Heart left ventricle (tissue), 16 donors: Measurements from ENCODE around the gene PRKCH. TPM values are rescaled to one million over a fixed set of nuclear protein-coding genes. Genes with fewer than 3 reads are reported as not detected.

Experiments used
- ATAC-seq, 4 donors: fragments of 200-7000 bp; cut with Tn5 transposase; one replicate each; pipeline ENCODE4 v1.9.1; 2020 to 2022; ENCODE audit warnings: moderate library complexity in 4 of 4, mild to moderate bottlenecking in 3 of 4, moderate number of reproducible peaks in 1 of 4
- DNase-seq, 5 donors: peaks; one replicate each; pipeline ENCODE4 v3.0.0-alpha.2; 2020
- H3K27ac ChIP-seq, 12 donors: fragments of 200-600 bp; sonication (generic) in 4 of 12; one replicate each; pipeline versions ENCODE4 v1.5.0 to v1.8.0; 2016 to 2022; ENCODE audit warnings: mild to moderate bottlenecking in 2 of 12
- H3K27me3 ChIP-seq, 9 donors: fragments of 200-600 bp; sonication (generic) in 2 of 9; one replicate each; pipeline versions ENCODE4 v1.5.1 to v1.8.0; 2016 to 2022; ENCODE audit warnings: mild to moderate bottlenecking in 3 of 9
- H3K36me3 ChIP-seq, 9 donors: fragments of 200-600 bp; sonication (generic) in 2 of 9; one replicate each; pipeline versions ENCODE4 v1.5.0 to v1.8.0; 2018 to 2022; ENCODE audit warnings: mild to moderate bottlenecking in 2 of 9
- H3K4me1 ChIP-seq, 12 donors: fragments of 200-600 bp; sonication (generic) in 4 of 12; one replicate each; pipeline versions ENCODE4 v1.5.0 to v1.8.0; 2016 to 2022; ENCODE audit warnings: mild to moderate bottlenecking in 3 of 12
- H3K4me3 ChIP-seq, 12 donors: fragments of 200-600 bp; sonication (generic) in 4 of 12; one replicate each; pipeline versions ENCODE4 v1.5.0 to v1.8.0; 2017 to 2022; ENCODE audit warnings: mild to moderate bottlenecking in 9 of 12, moderate library complexity in 4 of 12
- H3K9me3 ChIP-seq, 12 donors: fragments of 200-600 bp; sonication (generic) in 4 of 12; one replicate each; pipeline versions ENCODE4 v1.5.0 to v1.8.0; 2016 to 2022; ENCODE audit warnings: mild to moderate bottlenecking in 1 of 12
- CTCF ChIP-seq, 12 donors: fragments of 200-600 bp; sonication (generic) in 4 of 12; IDR thresholded peaks; one replicate each; pipeline versions ENCODE4 v1.5.0 to v1.8.0; 2018 to 2022; ENCODE audit warnings: antibody characterized with exemption in 12 of 12, mild to moderate bottlenecking in 5 of 12
- POLR2A ChIP-seq, 2 donors: fragments of 450-650 bp; IDR thresholded peaks; one replicate each; pipeline ENCODE4 v1.6.1; 2017; ENCODE audit warnings: antibody characterized with exemption in 2 of 2, mild to moderate bottlenecking in 2 of 2, moderate library complexity in 2 of 2
- WGBS, 4 donors: extraction: QIAGEN DNeasy Blood & Tissue Kit in 2 of 4; methylation state at CpG; one replicate each; pipeline versions ENCODE4 v1.1.5 to v1.1.7; 2013 to 2018; 5-methylcytosine and 5-hydroxymethylcytosine counted together
- intact Hi-C, 10 donors: fragments of 100-400 bp; cut with DNase I; formaldehyde crosslinking; loops; one replicate each; pipeline versions ENCODE4 v1.11.1 to v1.14.2; 2022
- polyA plus RNA-seq, 2 donors: library from polyadenylated mRNA; stranded (reverse); fragments of 200-250 nt; gene quantifications; one replicate each; pipeline ENCODE4 v1.2.3, GENCODE V29; 2013
- total RNA-seq, 9 donors: library from RNA; depleted of rRNA in 2 of 9; stranded (reverse); fragments of >200 nt in 2 of 9; fragmentation: NEBNext Ultra II Directional in 3 of 9; extraction: Animal tissue kit (Norgen Biotek cat#: 25700) in 3 of 9; gene quantifications; one replicate each; pipeline versions ENCODE4 v1.1.0 to v1.2.4, GENCODE V29; 2016 to 2023
- donor health status: ischemic (EF 13 %, LVEDD 7.1; RV severe dilation, severe dysfunction).
- donor health status: healthy with polysubstance abuse.
- donor health status: DM: no; HTN: yes; CAD: no.
- donor health status: DM: no; HTN: no; CAD: no.
- donor health status: ischemic (EF 25% LVEDD 6.9; RV normal size, moderate dysfunction).
- donor health status: ischemic (EF 25% LVEDD 5.7; RV mildly dilated, moderate dysfunction).
- donor health status: healthy.
- donor health status: DM: yes; HTN: yes; CAD: no.
- donor health status: ischemic (EF 35%, LVEDD 5.7; RV mildly dilated, moderate dysfunction).
- donor health status: nonischemic (EF 11% LVEDD 7.7; RV severe dilation, severe dysfunction).
- donor health status: DM: yes; HTN: yes; CAD: no.
- donor health status: PGD.
- donor health status: ischemic (EF 29% LVEDD 5.4; RV normal size, mild dysfunction).
- donor health status: nonischemic (EF 23%, LVEDD 6.1; RV moderate dilation, normal function).

The PRKCH gene
- total and polyA plus RNA-seq, 11 donors, result 6.1 to 49.2 (median 21.7) TPM

DNA sequence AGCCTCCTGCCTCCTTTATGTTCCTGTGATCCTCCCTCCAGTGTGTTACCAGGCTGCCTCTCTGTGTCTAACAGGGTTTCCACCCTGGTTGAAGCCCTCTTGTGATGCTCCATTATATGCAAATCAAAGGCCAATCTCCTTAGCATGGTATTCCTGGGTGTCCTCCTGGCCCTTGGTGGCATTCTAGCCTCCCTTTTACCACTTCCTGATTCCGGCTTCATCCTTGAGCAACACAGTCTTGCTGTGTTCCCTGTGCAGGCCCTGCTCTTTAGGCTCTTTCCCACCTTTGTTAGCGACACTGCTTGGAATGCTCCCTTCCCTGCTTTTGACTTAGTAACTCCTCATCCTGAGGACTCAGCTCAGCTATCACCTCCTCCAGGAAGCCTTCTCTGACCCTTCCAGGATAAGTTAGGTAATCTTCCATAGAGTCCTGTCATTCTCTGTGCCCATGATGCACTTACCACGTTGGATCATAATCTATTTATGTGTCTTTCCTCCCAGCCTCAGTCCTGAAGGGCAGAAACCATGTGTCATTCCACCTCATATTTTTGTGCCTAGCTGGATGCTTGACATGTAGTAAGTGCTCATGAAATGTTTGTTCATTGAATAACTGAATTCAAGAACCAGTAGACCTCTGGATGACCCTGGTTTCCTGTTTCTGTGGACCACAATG lies 37.3 kb downstream of the PRKCH start:
- peaks cover 0 to 71% (median 10%) of the 10 kb centered on the region in 12 donors for H3K4me1 ChIP-seq
- ATAC-seq (no peak), DNase-seq (no peak)
- no peaks in the 10 kb centered on the region for H3K36me3 ChIP-seq
- H3K9me3 ChIP-seq, result no peaks in the 10 kb centered on the region
- WGBS, 4 donors, result 67 to 81% (median 74%) methylated on average over 3 of the region's 3 CpGs
- peak overlapping the region in 2 of 12 donors; percentile 23 to 75 for H3K27ac ChIP-seq
- H3K27me3 ChIP-seq, result no peaks in the 10 kb centered on the region
- TF ChIP-seq CTCF (IDR thresholded peaks at IDR 0.05) (no peak), POLR2A (IDR thresholded peaks at IDR 0.05) (no peak)
- no peak overlapping the region for H3K4me3 ChIP-seq
- intact Hi-C loops, result loop anchor here in 1 of 10 donors (5.0 kb wide), 2 partner anchors 36 to 59 kb away; partner anchors contain the start of gene PRKCH

DNA sequence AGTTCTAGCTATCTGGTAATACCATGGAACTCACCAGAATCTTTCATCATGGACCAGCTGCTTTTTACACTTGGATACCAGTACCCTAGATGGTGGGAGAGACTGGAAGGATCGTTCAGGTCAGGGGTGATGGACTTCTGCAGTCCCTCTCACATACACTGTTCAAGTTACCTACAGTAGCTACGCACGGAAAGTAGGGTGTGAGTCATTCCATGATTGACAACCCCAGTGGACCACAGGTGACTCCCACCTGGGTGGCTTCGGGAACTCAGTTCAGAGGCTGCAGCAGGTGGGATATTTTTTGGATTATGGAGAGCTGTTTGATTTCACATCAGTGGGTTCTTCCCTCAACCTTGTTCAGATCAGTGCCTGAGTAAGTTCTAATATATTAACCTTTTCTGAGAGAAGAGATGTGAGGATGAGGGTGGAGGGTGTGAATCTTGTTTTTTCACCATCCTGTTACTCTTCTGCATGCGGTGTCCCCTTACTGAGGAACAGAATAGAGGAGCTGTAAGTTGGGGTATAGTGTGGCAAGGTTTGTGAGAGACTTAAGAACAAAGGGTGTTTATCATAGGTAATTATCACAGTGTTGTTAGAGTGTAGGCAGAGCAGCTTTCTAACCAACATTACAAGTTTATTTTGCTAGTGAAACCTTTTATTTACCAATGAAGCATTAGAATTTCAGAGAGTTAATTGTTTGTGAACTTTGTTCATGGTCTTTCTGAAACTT lies 39.6 kb downstream of the PRKCH start:
- DNase-seq, result no peak
- H3K27me3 ChIP-seq, result no peaks in the 10 kb centered on the region
- no peak for ATAC-seq
- H3K4me3 ChIP-seq, result no peak overlapping the region
- H3K4me1 ChIP-seq, result peaks cover 0 to 71% (median 16%) of the 10 kb centered on the region in 12 donors
- H3K27ac ChIP-seq, result no peak overlapping the region
- H3K9me3 ChIP-seq, result no peaks in the 10 kb centered on the region
- TF ChIP-seq POLR2A (IDR thresholded peaks at IDR 0.05) (no peak), CTCF (IDR thresholded peaks at IDR 0.05) (no peak)
- WGBS, 4 donors, result 84 to 90% (median 88%) methylated on average over 5 of the region's 5 CpGs
- no peaks in the 10 kb centered on the region for H3K36me3 ChIP-seq
- intact Hi-C loops, result loop anchor here in 1 of 10 donors (10.0 kb wide), 1 partner anchor 54 kb away; no protein-coding TSS in a partner anchor

DNA sequence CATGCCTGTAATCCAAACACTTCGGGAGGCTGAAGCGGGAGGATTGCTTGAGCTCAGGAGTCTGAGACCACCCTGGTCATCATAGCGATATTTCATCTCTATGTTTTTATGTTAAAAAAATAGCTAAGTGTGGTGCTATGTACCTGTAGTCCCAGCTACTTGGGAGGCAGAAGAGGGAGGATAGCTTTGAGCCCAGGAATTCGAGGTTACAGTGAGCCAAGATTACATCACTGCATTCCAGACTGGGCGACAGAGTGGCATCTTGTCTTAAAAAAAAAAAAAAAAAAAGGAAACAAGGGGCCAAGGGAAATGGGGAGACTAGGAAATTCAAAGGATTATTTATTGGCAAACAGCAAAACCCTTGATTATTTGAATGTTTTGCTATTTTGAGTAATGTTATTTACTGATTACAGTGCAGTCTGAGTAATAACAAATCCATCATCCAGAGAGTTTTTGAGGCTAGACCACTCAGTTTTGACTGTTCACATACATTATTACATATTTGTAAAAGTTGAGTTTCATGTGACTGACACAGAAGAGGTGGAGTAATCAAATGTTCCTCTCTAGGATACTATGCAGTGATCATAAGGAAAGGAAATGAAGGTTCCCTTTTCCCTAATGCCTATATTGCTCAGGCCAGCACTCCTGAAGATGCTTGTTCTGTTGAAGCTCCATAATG lies 40.8 kb downstream of the PRKCH start:
- H3K4me3 ChIP-seq, result no peak overlapping the region
- H3K36me3 ChIP-seq, result no peaks in the 10 kb centered on the region
- peaks cover 0 to 69% (median 16%) of the 10 kb centered on the region in 12 donors for H3K4me1 ChIP-seq
- ATAC-seq (no peak), DNase-seq (no peak)
- H3K9me3 ChIP-seq, result no peaks in the 10 kb centered on the region
- TF ChIP-seq POLR2A (IDR thresholded peaks at IDR 0.05) (no peak), CTCF (IDR thresholded peaks at IDR 0.05) (no peak)
- 64 to 77% (median 72%) methylated on average over 5 of the region's 5 CpGs for WGBS, 4 donors
- no peaks in the 10 kb centered on the region for H3K27me3 ChIP-seq
- intact Hi-C loops, result loop anchor here in 1 of 10 donors (10.0 kb wide), 1 partner anchor 53 kb away; no protein-coding TSS in a partner anchor
- no peak overlapping the region for H3K27ac ChIP-seq

DNA sequence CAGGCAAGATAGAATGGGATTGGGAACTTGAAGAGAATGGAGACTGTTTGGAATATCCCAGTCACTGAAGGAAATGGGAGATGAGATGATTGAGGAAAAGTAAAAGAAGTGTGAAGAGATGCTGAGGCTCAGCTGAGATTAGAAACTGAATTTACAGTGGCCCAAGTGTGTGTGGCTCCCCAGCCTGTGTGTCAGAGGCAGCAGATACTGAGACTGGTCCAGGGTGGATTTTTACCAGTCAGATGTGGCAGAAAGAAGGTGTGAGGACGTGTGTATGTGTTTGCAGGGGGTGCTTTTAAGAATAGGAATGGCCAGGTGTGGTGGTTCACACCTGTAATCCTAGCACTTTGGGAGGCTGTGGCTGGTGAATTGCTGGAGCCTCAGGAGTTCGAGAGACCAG lies 42.9 kb downstream of the PRKCH start:
- ATAC-seq (no peak), DNase-seq (no peak)
- Histone ChIP-seq H3K4me1 (peaks cover 0 to 71% (median 19%) of the 10 kb centered on the region in 12 donors), H3K4me3 (no peak overlapping the region), H3K27ac (no peak overlapping the region), H3K9me3 (no peaks in the 10 kb centered on the region), H3K36me3 (no peaks in the 10 kb centered on the region), H3K27me3 (no peaks in the 10 kb centered on the region)
- TF ChIP-seq CTCF (IDR thresholded peaks at IDR 0.05) (no peak), POLR2A (IDR thresholded peaks at IDR 0.05) (no peak)
- intact Hi-C loops, result loop anchor here in 1 of 10 donors (10.0 kb wide), 1 partner anchor 51 kb away; no protein-coding TSS in a partner anchor
- 80 to 88% (median 84%) methylated on average over 2 of the region's 2 CpGs for WGBS, 4 donors
